Activated CD8-positive, alpha-beta memory T cell treated with anti-CD3 and anti-CD28 coated beads, Interleukin-2, amount 10 ng/mL, durations not matched to agents 7 days and 5 days (primary cell): ENCODE measurements around the gene SERINC5. TPM values are rescaled to one million over a fixed set of nuclear protein-coding genes. Genes with fewer than 3 reads are reported as not detected.

Source experiments
- ATAC-seq: fragments of 150-1000 bp; cut with Tn5 transposase; one replicate; pipeline ENCODE4 v1.10.0; 2021; ENCODE audit warnings: moderate library complexity
- CTCF ChIA-PET: fragments of 350-600 bp; sonication (Branson Sonifier 250); formaldehyde crosslinking; loops from one replicate; lab custom pipeline; 2021; ENCODE audit warnings: antibody characterized with exemption; lab: Charles Lee
- DNase-seq: peaks from one replicate; pipeline ENCODE4 v3.0.0-alpha.2; 2020
- H3K27ac Mint-ChIP-seq: one replicate; pipeline ENCODE4 v1.8.0; 2021; ENCODE audit warnings: mild to moderate bottlenecking, mixed read lengths
- H3K27me3 Mint-ChIP-seq: one replicate; pipeline ENCODE4 v1.8.0; 2021; ENCODE audit warnings: mixed read lengths
- H3K36me3 Mint-ChIP-seq: one replicate; pipeline ENCODE4 v1.8.0; 2021; ENCODE audit warnings: mild to moderate bottlenecking, mixed read lengths
- H3K4me1 Mint-ChIP-seq: one replicate; pipeline ENCODE4 v1.8.0; 2021; ENCODE audit warnings: mixed read lengths
- H3K4me3 Mint-ChIP-seq: one replicate; pipeline ENCODE4 v1.8.0; 2021; ENCODE audit warnings: mild to moderate bottlenecking, moderate library complexity, mixed read lengths
- H3K9me3 Mint-ChIP-seq: one replicate; pipeline ENCODE4 v1.8.0; 2022; ENCODE audit warnings: low read depth, mixed read lengths
- total RNA-seq, 2 experiments: library from RNA; stranded (reverse); gene quantifications; one replicate each; pipeline ENCODE4 v1.2.3, GENCODE V29; 2021

The SERINC5 gene
- total RNA-seq, 2 experiments from 2014 or later: 26.8 to 38.0 TPM

- CTCF ChIA-PET: interaction anchor here (1.0 to 2.8 kb wide), 4 partner anchors 8 to 507 kb away, joined by 3 to 9 read pairs (median 5); partner anchors contain the start of gene SERINC5
- H3K4me3 Mint-ChIP-seq: peak overlapping the region; percentile 57
- peak overlapping the region; percentile 85 for H3K27ac Mint-ChIP-seq
- H3K4me1 Mint-ChIP-seq: peaks cover 66% of the 10 kb centered on the region
- H3K9me3 Mint-ChIP-seq: peaks cover under 1% of the 10 kb centered on the region
- DNase-seq (no peak), ATAC-seq (peak; percentile 11)
- peaks cover 32% of the 10 kb centered on the region for H3K36me3 Mint-ChIP-seq
- no peaks in the 10 kb centered on the region for H3K27me3 Mint-ChIP-seq
Observed at GRCh38 chr5:80248378-80248777, 7.5 kb downstream of the SERINC5 start.

- CTCF ChIA-PET: interaction anchor here (1.2 to 2.8 kb wide), 6 partner anchors 9 to 155 kb away, joined by 3 to 9 read pairs (median 4); partner anchors contain the start of gene SERINC5
- H3K4me1 Mint-ChIP-seq: peaks cover 53% of the 10 kb centered on the region
- H3K4me3 Mint-ChIP-seq: peak overlapping the region; percentile 52
- peaks cover 7% of the 10 kb centered on the region for H3K9me3 Mint-ChIP-seq
- ATAC-seq (peak; percentile 89), DNase-seq (peak; percentile 69)
- peaks cover 33% of the 10 kb centered on the region for H3K36me3 Mint-ChIP-seq
- H3K27ac Mint-ChIP-seq: peak overlapping the region; percentile 85
- H3K27me3 Mint-ChIP-seq: no peaks in the 10 kb centered on the region
Observed at GRCh38 chr5:80246995-80247729, 8.7 kb downstream of the SERINC5 start.

- Mint-ChIP-seq H3K27ac (peak overlapping the region; percentile 85), H3K4me3 (peak overlapping the region; percentile 23), H3K4me1 (peaks cover 47% of the 10 kb centered on the region), H3K27me3 (no peaks in the 10 kb centered on the region), H3K36me3 (peaks cover 42% of the 10 kb centered on the region), H3K9me3 (peaks cover 9% of the 10 kb centered on the region)
- CTCF ChIA-PET: interaction anchor here (1.0 to 2.8 kb wide), 7 partner anchors 8 to 154 kb away, joined by 3 to 9 read pairs (median 4); partner anchors contain the start of gene SERINC5
- DNase-seq (no peak), ATAC-seq (no peak)
Observed at GRCh38 chr5:80246001-80246758, 9.7 kb downstream of the SERINC5 start.

- CTCF ChIA-PET: no interaction called here
- ATAC-seq (no peak), DNase-seq (no peak)
- Mint-ChIP-seq H3K4me3 (no peak overlapping the region), H3K27ac (no peak overlapping the region), H3K9me3 (peaks cover 20% of the 10 kb centered on the region), H3K36me3 (peaks cover 60% of the 10 kb centered on the region), H3K4me1 (peaks cover 44% of the 10 kb centered on the region), H3K27me3 (no peaks in the 10 kb centered on the region)
Observed at GRCh38 chr5:80243567-80243966, 12.3 kb downstream of the SERINC5 start.

GRCh38 chr5:80242849-80243248 is 13.0 kb downstream of the SERINC5 start:
- DNase-seq: no peak
- Mint-ChIP-seq H3K27me3 (no peaks in the 10 kb centered on the region), H3K27ac (no peak overlapping the region), H3K36me3 (peaks cover 58% of the 10 kb centered on the region), H3K4me1 (peaks cover 39% of the 10 kb centered on the region), H3K9me3 (peaks cover 22% of the 10 kb centered on the region), H3K4me3 (no peak overlapping the region)
- CTCF ChIA-PET: interaction anchor here (1.2 kb wide), 1 partner anchor 12 kb away, joined by 3 read pairs; no protein-coding TSS in a partner anchor
- ATAC-seq: no peak

GRCh38 chr5:80240368-80240986 is 15.4 kb downstream of the SERINC5 start:
- H3K36me3 Mint-ChIP-seq: peaks cover 71% of the 10 kb centered on the region
- H3K4me3 Mint-ChIP-seq: no peak overlapping the region
- CTCF ChIA-PET: interaction anchor here (1.7 kb wide), 1 partner anchor 14 kb away, joined by 3 read pairs; no protein-coding TSS in a partner anchor
- no peak for DNase-seq
- peaks cover 22% of the 10 kb centered on the region for H3K4me1 Mint-ChIP-seq
- H3K9me3 Mint-ChIP-seq: peaks cover 22% of the 10 kb centered on the region
- no peak overlapping the region for H3K27ac Mint-ChIP-seq
- no peak for ATAC-seq
- no peaks in the 10 kb centered on the region for H3K27me3 Mint-ChIP-seq

- no peak overlapping the region for H3K27ac Mint-ChIP-seq
Observed at GRCh38 chr5:80239680-80240367, 16.0 kb downstream of the SERINC5 start.

GRCh38 chr5:80238778-80239679 is 16.8 kb downstream of the SERINC5 start:
- Mint-ChIP-seq H3K36me3 (peaks cover 69% of the 10 kb centered on the region), H3K27me3 (no peaks in the 10 kb centered on the region), H3K9me3 (peaks cover 22% of the 10 kb centered on the region), H3K4me1 (peaks cover 33% of the 10 kb centered on the region), H3K27ac (no peak overlapping the region), H3K4me3 (no peak overlapping the region)
- no peak for ATAC-seq
- DNase-seq: no peak
- CTCF ChIA-PET: interaction anchor here (0.6 to 2.1 kb wide), 6 partner anchors 8 to 369 kb away, joined by 3 to 7 read pairs (median 3); no protein-coding TSS in a partner anchor

More at GRCh38 chr5:80239680-80240367, 16.0 kb downstream of the SERINC5 start:
- Mint-ChIP-seq H3K9me3 (peaks cover 22% of the 10 kb centered on the region), H3K27me3 (no peaks in the 10 kb centered on the region), H3K4me3 (no peak overlapping the region), H3K4me1 (peaks cover 25% of the 10 kb centered on the region), H3K36me3 (peaks cover 66% of the 10 kb centered on the region)
- ATAC-seq (no peak), DNase-seq (no peak)
- CTCF ChIA-PET: interaction anchor here (0.6 to 1.7 kb wide), 2 partner anchors 15 to 117 kb away, joined by 3 read pairs; no protein-coding TSS in a partner anchor

- no peak for DNase-seq
- ATAC-seq: no peak
- peaks cover 34% of the 10 kb centered on the region for H3K4me1 Mint-ChIP-seq
- peaks cover 61% of the 10 kb centered on the region for H3K36me3 Mint-ChIP-seq
- no peaks in the 10 kb centered on the region for H3K27me3 Mint-ChIP-seq
- H3K4me3 Mint-ChIP-seq: no peak overlapping the region
- CTCF ChIA-PET: interaction anchor here (0.6 to 2.1 kb wide), 3 partner anchors 9 to 141 kb away, joined by 3 to 7 read pairs (median 4); no protein-coding TSS in a partner anchor
- peaks cover 18% of the 10 kb centered on the region for H3K9me3 Mint-ChIP-seq
- no peak overlapping the region for H3K27ac Mint-ChIP-seq
Observed at GRCh38 chr5:80238097-80238496, 17.8 kb downstream of the SERINC5 start.

- peaks cover 56% of the 10 kb centered on the region for H3K36me3 Mint-ChIP-seq
- peaks cover 15% of the 10 kb centered on the region for H3K9me3 Mint-ChIP-seq
- peaks cover 38% of the 10 kb centered on the region for H3K4me1 Mint-ChIP-seq
- CTCF ChIA-PET: interaction anchor here (1.1 to 2.1 kb wide), 3 partner anchors 10 to 15 kb away, joined by 3 to 7 read pairs (median 4); no protein-coding TSS in a partner anchor
- DNase-seq (no peak), ATAC-seq (no peak)
- no peak overlapping the region for H3K4me3 Mint-ChIP-seq
- no peak overlapping the region for H3K27ac Mint-ChIP-seq
- no peaks in the 10 kb centered on the region for H3K27me3 Mint-ChIP-seq
Observed at GRCh38 chr5:80237243-80237642, 18.6 kb downstream of the SERINC5 start.

GRCh38 chr5:80234116-80234948 is 21.5 kb downstream of the SERINC5 start:
- CTCF ChIA-PET: interaction anchor here (1.0 kb wide), 1 partner anchor 53 kb away, joined by 3 read pairs; no protein-coding TSS in a partner anchor

More at GRCh38 chr5:80234116-80234948, 21.5 kb downstream of the SERINC5 start:
- peak; percentile 68 for DNase-seq
- no peaks in the 10 kb centered on the region for H3K27me3 Mint-ChIP-seq
- peaks cover 32% of the 10 kb centered on the region for H3K36me3 Mint-ChIP-seq
- H3K9me3 Mint-ChIP-seq: peaks cover 3% of the 10 kb centered on the region
- H3K4me1 Mint-ChIP-seq: peaks cover 51% of the 10 kb centered on the region
- ATAC-seq: peak; percentile 77
- H3K27ac Mint-ChIP-seq: peak overlapping the region; percentile 48
- peak overlapping the region; percentile 6 for H3K4me3 Mint-ChIP-seq
